GM12878 (cell line): ENCODE results near the gene SPRED3. TPM values are rescaled to one million over a fixed set of nuclear protein-coding genes. Genes with fewer than 3 reads are reported as not detected.

Experiments used
- ATAC-seq: fragments of 200-7000 bp; cut with Tn5 transposase; 3 replicates; pipeline ENCODE4 v1.9.1; 2020; ENCODE audit warnings: mild to moderate bottlenecking, moderate library complexity
- BruUV-seq: library from RNA; stranded (reverse); fragments of 400-500 nt; replicated peaks from 2 replicates; lab custom pipeline; 2021; lab: Mats Ljungman, UMichigan
- CTCF ChIA-PET: fragments of 300-600 bp; sonication (Branson Sonifier 250); formaldehyde crosslinking; extraction: SDS; loops from one replicate; lab custom pipeline; 2021; ENCODE audit warnings: inconsistent platforms; lab: Yijun Ruan, JAX
- POLR2A ChIA-PET: fragments of 350-600 bp; formaldehyde crosslinking; extraction: SDS; loops from one replicate; lab custom pipeline; 2021; ENCODE audit warnings: inconsistent platforms; lab: Charles Lee
- RAD21 ChIA-PET: fragments of 300-600 bp; sonication (Branson Sonifier 250); formaldehyde crosslinking; loops from one replicate; lab custom pipeline; 2023; ENCODE audit warnings: antibody characterized with exemption; ENCODE audit not compliant: unreplicated experiment; lab: Charles Lee
- SMC1A ChIA-PET: fragments of 300-600 bp; sonication (Branson Sonifier 250); formaldehyde crosslinking; loops from one replicate; lab custom pipeline; 2023; ENCODE audit not compliant: unreplicated experiment, uncharacterized antibody; lab: Charles Lee
- DNase-seq: peaks from one replicate; pipeline ENCODE4 v3.0.0-alpha.2; 2011; ENCODE audit warnings: low read depth, low spot score
- FAIRE-seq: peaks from 3 replicates; lab custom pipeline; 2011; peaks lifted over from hg19 to GRCh38; lab: Jason Lieb, UNC
- H2AFZ ChIP-seq: 2 replicates; pipeline ENCODE4 v1.6.0; 2011; ENCODE audit warnings: low read depth, low read length, control low read depth; ENCODE audit not compliant: control insufficient read depth
- H3K27ac ChIP-seq: 2 replicates; pipeline ENCODE4 v1.5.1; 2011; ENCODE audit warnings: control low read depth; ENCODE audit not compliant: control insufficient read depth, insufficient read depth
- H3K27me3 ChIP-seq, 2 experiments: replicated peaks in 1 of 2; 2 replicates each; pipeline versions ENCODE4 v1.6.0 to v1.6.1; 2011; ENCODE audit warnings: low read length in 1 of 2; ENCODE audit not compliant: control insufficient read depth in 2 of 2, insufficient read depth in 2 of 2
- H3K36me3 ChIP-seq, 2 experiments: 2 replicates each; pipeline ENCODE4 v1.5.1; 2011; ENCODE audit warnings: low read length in 1 of 2; ENCODE audit not compliant: control insufficient read depth in 2 of 2, insufficient read depth in 2 of 2
- H3K4me1 ChIP-seq: 2 replicates; pipeline ENCODE4 v1.6.1; 2011; ENCODE audit warnings: mild to moderate bottlenecking, low read length, moderate library complexity, mixed read lengths; ENCODE audit not compliant: control insufficient read depth, insufficient read depth
- H3K4me2 ChIP-seq: 2 replicates; pipeline ENCODE4 v1.6.0; 2011; ENCODE audit warnings: control low read depth; ENCODE audit not compliant: control insufficient read depth, insufficient read depth
- H3K4me3 ChIP-seq: fragments of 200-600 bp; sonication (generic); 2 replicates; pipeline ENCODE4 v1.5.1; 2016
- H3K79me2 ChIP-seq: 2 replicates; pipeline ENCODE4 v1.6.0; 2011; ENCODE audit warnings: low read length; ENCODE audit not compliant: control insufficient read depth, insufficient read depth
- H3K9ac ChIP-seq: 2 replicates; pipeline ENCODE4 v1.8.0; 2011; ENCODE audit warnings: low read length, control low read depth, mixed read lengths; ENCODE audit not compliant: control insufficient read depth, insufficient read depth
- H3K9me3 ChIP-seq: replicated peaks from 3 replicates; pipeline ENCODE4 v1.5.1; 2011; ENCODE audit warnings: mild to moderate bottlenecking, low read length; ENCODE audit not compliant: control insufficient read depth, insufficient read depth
- H4K20me1 ChIP-seq: 2 replicates; pipeline ENCODE4 v1.6.0; 2011; ENCODE audit not compliant: control insufficient read depth, insufficient read depth
- CEBPB ChIP-seq, 2 experiments: fragments of 150-350 bp in 1 of 2; IDR thresholded peaks; 2 replicates each; pipeline ENCODE4 v1.6.1; 2012 to 2014; ENCODE audit warnings: low read depth in 2 of 2, low read length in 2 of 2, borderline replicate concordance in 1 of 2, inconsistent platforms in 1 of 2
- CREM ChIP-seq: IDR thresholded peaks from 2 replicates; pipeline ENCODE4 v1.6.1; 2014; ENCODE audit warnings: antibody characterized with exemption, low read depth
- EGR1 ChIP-seq, 2 experiments: IDR thresholded peaks; 1 replicate in 1 of 2; 2 replicates in 1 of 2; pipeline ENCODE4 v1.6.1; 2011 to 2012; ENCODE audit warnings: low read depth in 2 of 2, low read length in 2 of 2, borderline replicate concordance in 1 of 2, mild to moderate bottlenecking in 1 of 2, moderate library complexity in 1 of 2
- MEF2A ChIP-seq: IDR thresholded peaks from 2 replicates; pipeline ENCODE4 v1.6.1; 2011; ENCODE audit warnings: low read depth, mild to moderate bottlenecking, low read length, moderate library complexity; ENCODE audit not compliant: insufficient read depth
- MTA3 ChIP-seq: IDR thresholded peaks from 2 replicates; pipeline ENCODE4 v1.6.1; 2012; ENCODE audit warnings: low read length, inconsistent platforms, borderline replicate concordance
- MXI1 ChIP-seq: fragments of 150-350 bp; IDR thresholded peaks from 2 replicates; pipeline ENCODE4 v1.6.1; 2011; ENCODE audit warnings: low read depth, mild to moderate bottlenecking, inconsistent platforms, low read length, improper control_type of control experiment
- RAD51 ChIP-seq: fragments of 450-650 bp; IDR thresholded peaks from 2 replicates; pipeline ENCODE4 v1.6.1; 2016; ENCODE audit warnings: moderate library complexity, mild to moderate bottlenecking, inconsistent platforms
- YY1 ChIP-seq: IDR thresholded peaks from 2 replicates; pipeline ENCODE4 v1.6.1; 2011; ENCODE audit warnings: low read depth, mild to moderate bottlenecking, low read length
- ZNF622 ChIP-seq: fragments of 450-650 bp; IDR thresholded peaks from 2 replicates; pipeline ENCODE4 v1.6.1; 2017; ENCODE audit warnings: mild to moderate bottlenecking, inconsistent platforms
- ZZZ3 ChIP-seq: IDR thresholded peaks from 2 replicates; pipeline ENCODE4 v1.6.1; 2011; ENCODE audit warnings: low read depth; ENCODE audit not compliant: control insufficient read depth, insufficient read length
- WGBS: methylation state at CpG from one replicate; pipeline ENCODE4 v1.1.6; 2016; ENCODE audit warnings: low lambda C conversion rate; ENCODE audit not compliant: insufficient replicate concordance, insufficient coverage; ENCODE audit errors: missing lambda C conversion rate; 5-methylcytosine and 5-hydroxymethylcytosine counted together
- in situ Hi-C: fragments of 300-500 bp; cut with MboI; formaldehyde crosslinking; loops from 9 replicates; pipeline ENCODE4 v1.14.3; 2018; ENCODE audit warnings: mixed read lengths
- intact Hi-C: fragments of 100-400 bp; cut with micrococcal nuclease; formaldehyde crosslinking; loops from one replicate; pipeline ENCODE4 v1.14.2; 2022; ENCODE audit not compliant: unreplicated experiment
- polyA plus RNA-seq, 11 experiments: library from polyadenylated mRNA; depleted of rRNA in 4 of 11; unstranded in 6 of 11; stranded (reverse) in 5 of 11; fragments of >200 nt; fragmentation: Nextera tagmentation in 4 of 11; fragmentation: Illumina TruSeq in 1 of 11; extraction: Ambion mirVana in 4 of 11; extraction: Trizol in 1 of 11; gene quantifications; 1 replicate in 1 of 11; 2 replicates in 10 of 11; pipeline versions ENCODE4 v1.2.1 to v1.2.3, GENCODE V29; 2011 to 2016; ENCODE audit warnings: inconsistent platforms in 2 of 11, missing spikeins in 2 of 11, low read depth in 1 of 11
- total RNA-seq, 4 experiments: library from RNA; depleted of rRNA in 3 of 4; stranded (reverse); fragments of >200 nt in 3 of 4; fragmentation: Illumina TruSeq in 1 of 4; extraction: Trizol in 1 of 4; gene quantifications; 2 replicates each; pipeline versions ENCODE4 v1.2.1 to v1.2.3, GENCODE V29; 2013 to 2021
- TF ChIP-seq, protein P1 (sequence below): IDR thresholded peaks from 2 replicates; pipeline ENCODE4 v1.6.1; 2012; ENCODE audit warnings: improper control_type of control experiment, low read depth, low read length; ENCODE audit not compliant: insufficient replicate concordance

SPRED3 gene
- total and polyA plus RNA-seq, 10 of the 15 experiments (the other 5 are each of a cell fraction or from before 2014, with no cell fraction given): 0.09 to 1.5 (median 0.31) TPM; not detected in 2

DNA sequence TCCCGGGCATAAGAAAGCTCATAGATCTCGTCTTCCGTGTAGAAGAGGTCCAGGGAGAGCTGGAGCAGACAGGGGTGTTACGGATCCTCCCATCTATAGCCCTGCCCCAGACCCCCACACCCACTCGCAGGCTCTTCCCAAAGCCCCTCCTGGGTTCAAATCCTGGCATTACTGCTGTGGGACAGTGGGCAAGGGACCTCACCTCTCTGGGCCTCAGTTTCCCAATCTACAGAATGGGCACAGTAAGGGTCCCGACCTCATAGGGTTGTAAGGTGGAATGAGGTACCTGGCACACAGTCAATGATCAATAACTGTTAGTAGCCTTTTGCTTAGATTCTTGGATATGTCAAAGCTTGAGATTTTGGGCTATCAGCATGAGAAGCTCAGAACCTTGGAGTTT, 24.9 kb downstream of the SPRED3 start:
- in situ Hi-C loops (loop anchor here (25.0 kb wide), 1 partner anchor 224 kb away; the partner anchor contains the start of gene ACTN4), intact Hi-C loops (no loop called here)
- Histone ChIP-seq H3K9ac (no peak overlapping the region), H3K27ac (no peak overlapping the region), H3K4me3 (no peak overlapping the region), H3K79me2 (no peaks in the 10 kb centered on the region), H4K20me1 (no peaks in the 10 kb centered on the region), H3K9me3 (no peaks in the 10 kb centered on the region), H3K36me3 (no peaks in the 10 kb centered on the region), H3K27me3 (no peaks in the 10 kb centered on the region), H3K4me1 (peaks cover 7% of the 10 kb centered on the region), H2AFZ (no peak overlapping the region), H3K4me2 (no peak overlapping the region)
- CTCF ChIA-PET: interaction anchor here (0.6 to 1.9 kb wide), 2 partner anchors 11 to 352 kb away, joined by 4 to 7 read pairs; partner anchors contain the start of gene FAM98C
- POLR2A ChIA-PET: no interaction called here
- ATAC-seq (no peak), FAIRE-seq (no peak), DNase-seq (no peak)
- TF ChIP-seq YY1 (no peak), ZZZ3 (no peak), RAD51 (no peak), EGR1 (IDR thresholded peaks at IDR 0.05; ENCODE audit: borderline replicate concordance in 1 of 2, low read depth in 2 of 2, low read length in 2 of 2) (no peak), CREM (no peak), ZNF622 (no peak), MEF2A (no peak), MTA3 (no peak), CEBPB (IDR thresholded peaks at IDR 0.05; ENCODE audit: borderline replicate concordance in 1 of 2, low read depth in 2 of 2, low read length in 2 of 2) (no peak), MXI1 (no peak)
- TF ChIP-seq, protein P1, sequence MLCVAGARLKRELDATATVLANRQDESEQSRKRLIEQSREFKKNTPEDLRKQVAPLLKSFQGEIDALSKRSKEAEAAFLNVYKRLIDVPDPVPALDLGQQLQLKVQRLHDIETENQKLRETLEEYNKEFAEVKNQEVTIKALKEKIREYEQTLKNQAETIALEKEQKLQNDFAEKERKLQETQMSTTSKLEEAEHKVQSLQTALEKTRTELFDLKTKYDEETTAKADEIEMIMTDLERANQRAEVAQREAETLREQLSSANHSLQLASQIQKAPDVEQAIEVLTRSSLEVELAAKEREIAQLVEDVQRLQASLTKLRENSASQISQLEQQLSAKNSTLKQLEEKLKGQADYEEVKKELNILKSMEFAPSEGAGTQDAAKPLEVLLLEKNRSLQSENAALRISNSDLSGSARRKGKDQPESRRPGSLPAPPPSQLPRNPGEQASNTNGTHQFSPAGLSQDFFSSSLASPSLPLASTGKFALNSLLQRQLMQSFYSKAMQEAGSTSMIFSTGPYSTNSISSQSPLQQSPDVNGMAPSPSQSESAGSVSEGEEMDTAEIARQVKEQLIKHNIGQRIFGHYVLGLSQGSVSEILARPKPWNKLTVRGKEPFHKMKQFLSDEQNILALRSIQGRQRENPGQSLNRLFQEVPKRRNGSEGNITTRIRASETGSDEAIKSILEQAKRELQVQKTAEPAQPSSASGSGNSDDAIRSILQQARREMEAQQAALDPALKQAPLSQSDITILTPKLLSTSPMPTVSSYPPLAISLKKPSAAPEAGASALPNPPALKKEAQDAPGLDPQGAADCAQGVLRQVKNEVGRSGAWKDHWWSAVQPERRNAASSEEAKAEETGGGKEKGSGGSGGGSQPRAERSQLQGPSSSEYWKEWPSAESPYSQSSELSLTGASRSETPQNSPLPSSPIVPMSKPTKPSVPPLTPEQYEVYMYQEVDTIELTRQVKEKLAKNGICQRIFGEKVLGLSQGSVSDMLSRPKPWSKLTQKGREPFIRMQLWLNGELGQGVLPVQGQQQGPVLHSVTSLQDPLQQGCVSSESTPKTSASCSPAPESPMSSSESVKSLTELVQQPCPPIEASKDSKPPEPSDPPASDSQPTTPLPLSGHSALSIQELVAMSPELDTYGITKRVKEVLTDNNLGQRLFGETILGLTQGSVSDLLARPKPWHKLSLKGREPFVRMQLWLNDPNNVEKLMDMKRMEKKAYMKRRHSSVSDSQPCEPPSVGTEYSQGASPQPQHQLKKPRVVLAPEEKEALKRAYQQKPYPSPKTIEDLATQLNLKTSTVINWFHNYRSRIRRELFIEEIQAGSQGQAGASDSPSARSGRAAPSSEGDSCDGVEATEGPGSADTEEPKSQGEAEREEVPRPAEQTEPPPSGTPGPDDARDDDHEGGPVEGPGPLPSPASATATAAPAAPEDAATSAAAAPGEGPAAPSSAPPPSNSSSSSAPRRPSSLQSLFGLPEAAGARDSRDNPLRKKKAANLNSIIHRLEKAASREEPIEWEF: no peak
- SMC1A ChIA-PET: no interaction called here
- no TSS peak for BruUV-seq
- RAD21 ChIA-PET: interaction anchor here (0.6 to 1.8 kb wide), 2 partner anchors 10 to 15 kb away, joined by 3 to 8 read pairs; partner anchors contain the start of gene FAM98C
- whole genome bisulfite sequencing: 72% methylated on average over 6 of the region's 6 CpGs
